Osteoblast (primary cell): ENCODE results near the gene GJA1. TPM values are rescaled to one million over a fixed set of nuclear protein-coding genes. Genes with fewer than 3 reads are reported as not detected.
A peak's percentile ranks its signal among the peaks of the same experiment; 100 is the strongest.
"Not testable (repeated sequence)": the region's sequence is repeated elsewhere in the genome, so short reads cannot be mapped to it uniquely, and the experiment has no call there.

Experiments used
- DNase-seq: peaks from one replicate; pipeline ENCODE4 v3.0.0; 2011; ENCODE audit warnings: low spot score, mixed read lengths; ENCODE audit not compliant: insufficient read length; ENCODE audit errors: missing footprints
- H2AFZ ChIP-seq: 2 replicates; pipeline ENCODE4 v1.6.0; 2011; ENCODE audit warnings: mild to moderate bottlenecking, low read length
- H3K27ac ChIP-seq: 2 replicates; pipeline ENCODE4 v1.5.1; 2011; ENCODE audit warnings: mild to moderate bottlenecking, low read depth, low read length, moderate library complexity
- H3K27me3 ChIP-seq: 2 replicates; pipeline ENCODE4 v1.6.0; 2012; ENCODE audit warnings: mild to moderate bottlenecking, control low read depth, inconsistent platforms, low read length, moderate library complexity; ENCODE audit not compliant: insufficient read depth
- H3K36me3 ChIP-seq: 2 replicates; pipeline ENCODE4 v1.5.1; 2011; ENCODE audit warnings: mild to moderate bottlenecking, low read length, control low read depth, moderate library complexity; ENCODE audit not compliant: insufficient read depth
- H3K4me1 ChIP-seq: 2 replicates; pipeline ENCODE4 v1.5.1; 2011; ENCODE audit warnings: mild to moderate bottlenecking, low read length, control low read depth, moderate library complexity; ENCODE audit not compliant: insufficient read depth
- H3K4me2 ChIP-seq: 2 replicates; pipeline ENCODE4 v1.6.0; 2011; ENCODE audit warnings: mild to moderate bottlenecking, low read length; ENCODE audit not compliant: insufficient read depth
- H3K4me3 ChIP-seq: fragments of 200-600 bp; sonication (generic); 3 replicates; pipeline ENCODE4 v1.5.1; 2012; ENCODE audit warnings: mild to moderate bottlenecking, low read length, inconsistent platforms; ENCODE audit not compliant: insufficient read depth
- H3K79me2 ChIP-seq: 2 replicates; pipeline ENCODE4 v1.6.0; 2012; ENCODE audit warnings: mild to moderate bottlenecking, low read length, control low read depth, inconsistent platforms; ENCODE audit not compliant: insufficient read depth
- H3K9me3 ChIP-seq: 2 replicates; pipeline ENCODE4 v1.5.1; 2011; ENCODE audit warnings: low read depth, low read length, control low read depth
- H4K20me1 ChIP-seq: 2 replicates; pipeline ENCODE4 v1.6.0; 2012; ENCODE audit warnings: mild to moderate bottlenecking, low read length, control low read depth; ENCODE audit not compliant: insufficient read depth
- total RNA-seq: library from RNA; depleted of rRNA; stranded (reverse); fragments of >200 nt; gene quantifications from 2 replicates; pipeline ENCODE4 v1.2.3, GENCODE V29; 2012
- TF ChIP-seq, protein P1 (sequence below): IDR thresholded peaks from 2 replicates; pipeline ENCODE4 v1.5.1; 2011; ENCODE audit warnings: mild to moderate bottlenecking, low read depth, low read length, moderate library complexity; ENCODE audit errors: extremely low read depth

Gene GJA1
- total RNA-seq, 1 donor: 1,360 TPM

- Histone ChIP-seq H3K4me2 (no peak overlapping the region), H3K27me3 (no peaks in the 10 kb centered on the region), H3K79me2 (no peaks in the 10 kb centered on the region), H2AFZ (no peak overlapping the region), H3K4me1 (peaks cover 5% of the 10 kb centered on the region), H3K27ac (no peak overlapping the region), H3K9me3 (no peaks in the 10 kb centered on the region), H3K4me3 (no peak overlapping the region), H3K36me3 (no peaks in the 10 kb centered on the region), H4K20me1 (no peaks in the 10 kb centered on the region)
- DNase-seq: no peak
- TF ChIP-seq, protein P1, sequence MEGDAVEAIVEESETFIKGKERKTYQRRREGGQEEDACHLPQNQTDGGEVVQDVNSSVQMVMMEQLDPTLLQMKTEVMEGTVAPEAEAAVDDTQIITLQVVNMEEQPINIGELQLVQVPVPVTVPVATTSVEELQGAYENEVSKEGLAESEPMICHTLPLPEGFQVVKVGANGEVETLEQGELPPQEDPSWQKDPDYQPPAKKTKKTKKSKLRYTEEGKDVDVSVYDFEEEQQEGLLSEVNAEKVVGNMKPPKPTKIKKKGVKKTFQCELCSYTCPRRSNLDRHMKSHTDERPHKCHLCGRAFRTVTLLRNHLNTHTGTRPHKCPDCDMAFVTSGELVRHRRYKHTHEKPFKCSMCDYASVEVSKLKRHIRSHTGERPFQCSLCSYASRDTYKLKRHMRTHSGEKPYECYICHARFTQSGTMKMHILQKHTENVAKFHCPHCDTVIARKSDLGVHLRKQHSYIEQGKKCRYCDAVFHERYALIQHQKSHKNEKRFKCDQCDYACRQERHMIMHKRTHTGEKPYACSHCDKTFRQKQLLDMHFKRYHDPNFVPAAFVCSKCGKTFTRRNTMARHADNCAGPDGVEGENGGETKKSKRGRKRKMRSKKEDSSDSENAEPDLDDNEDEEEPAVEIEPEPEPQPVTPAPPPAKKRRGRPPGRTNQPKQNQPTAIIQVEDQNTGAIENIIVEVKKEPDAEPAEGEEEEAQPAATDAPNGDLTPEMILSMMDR: no peak
These were observed 8.8 kb upstream of the GJA1 start for GRCh38 chr6:121426686-121427085.

- no peaks in the 10 kb centered on the region for H3K79me2 ChIP-seq
- no peak overlapping the region for H3K4me2 ChIP-seq
- peak overlapping the region; percentile 25 for H2AFZ ChIP-seq
- DNase-seq: no peak
- no peak overlapping the region for H3K27ac ChIP-seq
- peaks cover 10% of the 10 kb centered on the region for H3K4me1 ChIP-seq
- TF ChIP-seq, protein P1: no peak
- H4K20me1 ChIP-seq: no peaks in the 10 kb centered on the region
- no peak overlapping the region for H3K4me3 ChIP-seq
- H3K27me3 ChIP-seq: no peaks in the 10 kb centered on the region
- H3K36me3 ChIP-seq: no peaks in the 10 kb centered on the region
- no peaks in the 10 kb centered on the region for H3K9me3 ChIP-seq
These were observed 6.3 kb upstream of the GJA1 start for GRCh38 chr6:121428872-121429756.

GRCh38 chr6:121430514-121431460 lies 4.7 kb upstream of the GJA1 start:
- Histone ChIP-seq H2AFZ (peak overlapping the region; percentile 71), H3K36me3 (no peaks in the 10 kb centered on the region), H3K9me3 (no peaks in the 10 kb centered on the region), H3K4me1 (peaks cover 22% of the 10 kb centered on the region), H3K4me2 (peak overlapping the region; percentile 66), H3K27me3 (no peaks in the 10 kb centered on the region), H3K4me3 (peak overlapping the region; percentile 40), H4K20me1 (no peaks in the 10 kb centered on the region), H3K27ac (peak overlapping the region; percentile 23), H3K79me2 (peaks cover 9% of the 10 kb centered on the region)
- peak; percentile 52 for DNase-seq
- TF ChIP-seq, protein P1: peak; percentile 75

GRCh38 chr6:121431776-121432175 lies 3.7 kb upstream of the GJA1 start:
- not testable (repeated sequence) for H3K27me3 ChIP-seq, H3K36me3 ChIP-seq, H3K4me2 ChIP-seq, DNase-seq, H4K20me1 ChIP-seq, H2AFZ ChIP-seq, H3K27ac ChIP-seq, H3K9me3 ChIP-seq, H3K4me3 ChIP-seq
- Histone ChIP-seq H3K79me2 (peaks cover 19% of the 10 kb centered on the region), H3K4me1 (peaks cover 22% of the 10 kb centered on the region)
